ENCODE data around the gene COX8C. TPM values are rescaled to one million over a fixed set of nuclear protein-coding genes. Genes with fewer than 3 reads are reported as not detected.

Gene COX8C
- total and polyA plus RNA-seq, 10 of the 15 experiments (the other 5 are each of a cell fraction or from before 2014, with no cell fraction given): 0.15 to 0.20 TPM; not detected in 8

- TF ChIP-seq GATAD2B (conservative IDR thresholded peaks at IDR 0.05; ENCODE audit: low read depth) (peak; percentile 60; the same call in 1 of the 2 replicates), TBL1XR1 (IDR thresholded peaks at IDR 0.05; ENCODE audit: low read depth, low read length) (no peak), CUX1 (IDR thresholded peaks at IDR 0.05; ENCODE audit: insufficient replicate concordance, low read depth, low read length) (peak; percentile 21), SMAD5 (IDR thresholded peaks at IDR 0.05; ENCODE audit: low read depth) (no peak), SPI1 (IDR thresholded peaks at IDR 0.05; ENCODE audit: borderline replicate concordance, insufficient read depth, low read depth, low read length) (no peak), PAX5 (IDR thresholded peaks at IDR 0.05; ENCODE audit: borderline replicate concordance, low read depth, low read length) (no peak), MLLT1 (IDR thresholded peaks at IDR 0.05) (0 out of 2 replicates have a peak, but pooled peaks have one; percentile 6), MXI1 (IDR thresholded peaks at IDR 0.05; ENCODE audit: low read depth, low read length) (peak; percentile 59; the same call in 1 of the 2 replicates), RELB (IDR thresholded peaks at IDR 0.05; ENCODE audit: low read depth) (peak; percentile 24; the same call in 1 of the 2 replicates)
These were observed 15.1 kb upstream of the COX8C start (continued) for GRCh38 chr14:93331728-93332396.

Data from GM12878 (cell line).